ENCODE results near the gene SLC16A7. TPM values are rescaled to one million over a fixed set of nuclear protein-coding genes. Genes with fewer than 3 reads are reported as not detected.
A peak's percentile ranks its signal among the peaks of the same experiment; 100 is the strongest.

Gene SLC16A7
- total RNA-seq, 1 donor from 2014 or later: 4.3 TPM

GRCh38 chr12:59828521-59828920 is 232.7 kb downstream of the SLC16A7 start:
- Mint-ChIP-seq H3K4me3 (no peak overlapping the region), H3K27ac (no peak overlapping the region), H3K9me3 (no peaks in the 10 kb centered on the region), H3K27me3 (ENCODE audit: low read depth) (peaks cover 4% of the 10 kb centered on the region), H3K4me1 (peaks cover 5% of the 10 kb centered on the region), H3K36me3 (no peaks in the 10 kb centered on the region)
- DNase-seq (ENCODE audit: low spot score in 2 of 2, unreplicated experiment in 2 of 2): no peak
- no peak for TF ChIP-seq CTCF (IDR thresholded peaks at IDR 0.05; ENCODE audit: unreplicated experiment)

GRCh38 chr12:59833408-59833807 is 237.6 kb downstream of the SLC16A7 start:
- H3K4me1 Mint-ChIP-seq: no peaks in the 10 kb centered on the region
- no peak for DNase-seq (ENCODE audit: low spot score in 2 of 2, unreplicated experiment in 2 of 2)
- H3K27ac Mint-ChIP-seq: no peak overlapping the region
- no peaks in the 10 kb centered on the region for H3K9me3 Mint-ChIP-seq
- no peaks in the 10 kb centered on the region for H3K36me3 Mint-ChIP-seq
- H3K27me3 Mint-ChIP-seq (ENCODE audit: low read depth): peaks cover 4% of the 10 kb centered on the region
- TF ChIP-seq CTCF (IDR thresholded peaks at IDR 0.05; ENCODE audit: unreplicated experiment): no peak
- H3K4me3 Mint-ChIP-seq: no peak overlapping the region

GRCh38 chr12:59834659-59835474 is 239.0 kb downstream of the SLC16A7 start:
- no peak for DNase-seq (ENCODE audit: low spot score in 2 of 2, unreplicated experiment in 2 of 2)
- H3K4me3 Mint-ChIP-seq: no peak overlapping the region

More at GRCh38 chr12:59834659-59835474, 239.0 kb downstream of the SLC16A7 start:
- no peaks in the 10 kb centered on the region for H3K36me3 Mint-ChIP-seq
- peak; percentile 63 for TF ChIP-seq CTCF (IDR thresholded peaks at IDR 0.05; ENCODE audit: unreplicated experiment)
- peaks cover 4% of the 10 kb centered on the region for H3K27me3 Mint-ChIP-seq (ENCODE audit: low read depth)
- H3K9me3 Mint-ChIP-seq: no peaks in the 10 kb centered on the region
- H3K4me1 Mint-ChIP-seq: no peaks in the 10 kb centered on the region
- H3K27ac Mint-ChIP-seq: no peak overlapping the region

Measured in mesothelial cell of epicardium (in vitro differentiated cells).